Measurements from ENCODE around the gene ARHGAP15. TPM values are rescaled to one million over a fixed set of nuclear protein-coding genes. Genes with fewer than 3 reads are reported as not detected.
A peak's percentile ranks its signal among the peaks of the same experiment; 100 is the strongest.

ARHGAP15 gene
- total RNA-seq, 2 donors from 2014 or later: 0.86 TPM; not detected in 1

GRCh38 chr2:143505542-143505941 is 376.3 kb downstream of the ARHGAP15 start:
- H3K27me3 Mint-ChIP-seq (ENCODE audit: insufficient read depth): no peaks in the 10 kb centered on the region
- H3K27ac Mint-ChIP-seq: no peak overlapping the region
- no peaks in the 10 kb centered on the region for H3K9me3 Mint-ChIP-seq
- Histone ChIP-seq H3K27me3 (ENCODE audit: control insufficient read depth, insufficient read depth, low read length, poor library complexity, severe bottlenecking) (no peaks in the 10 kb centered on the region), H3K4me1 (ENCODE audit: control insufficient read depth, insufficient read depth, low read length) (no peaks in the 10 kb centered on the region), H3K36me3 (ENCODE audit: control insufficient read depth, insufficient read depth, low read length) (no peaks in the 10 kb centered on the region), H3K27ac (ENCODE audit: low read depth, low read length) (no peak overlapping the region), H3K4me3 (ENCODE audit: low read length) (no peak overlapping the region), H3K9me3 (ENCODE audit: control insufficient read depth, low read length) (no peaks in the 10 kb centered on the region), H3K9ac (ENCODE audit: extremely low read depth, low read length, poor library complexity, severe bottlenecking) (no peak overlapping the region)
- H3K4me1 Mint-ChIP-seq: no peaks in the 10 kb centered on the region
- TF ChIP-seq CTCF (conservative IDR thresholded peaks at IDR 0.05): no peak
- H3K4me3 Mint-ChIP-seq: no peak overlapping the region
- DNase-seq: no peak
- 96 to 100% methylated on average over 1 of the region's 1 CpG for WGBS, 2 experiments (ENCODE audit: insufficient coverage in 1 of 2, insufficient read length in 1 of 2)
- H3K36me3 Mint-ChIP-seq (ENCODE audit: low read depth): no peaks in the 10 kb centered on the region

GRCh38 chr2:143513081-143513480 is 383.9 kb downstream of the ARHGAP15 start:
- Mint-ChIP-seq H3K27me3 (ENCODE audit: insufficient read depth) (no peaks in the 10 kb centered on the region), H3K36me3 (ENCODE audit: low read depth) (no peaks in the 10 kb centered on the region), H3K27ac (no peak overlapping the region), H3K4me3 (no peak overlapping the region), H3K4me1 (no peaks in the 10 kb centered on the region), H3K9me3 (no peaks in the 10 kb centered on the region)
- H3K4me3 ChIP-seq (ENCODE audit: low read length): no peak overlapping the region
- DNase-seq: peak; percentile 74
- no peaks in the 10 kb centered on the region for H3K27me3 ChIP-seq (ENCODE audit: control insufficient read depth, insufficient read depth, low read length, poor library complexity, severe bottlenecking)
- peak; percentile 85 for TF ChIP-seq CTCF (conservative IDR thresholded peaks at IDR 0.05)
- no peaks in the 10 kb centered on the region for H3K36me3 ChIP-seq (ENCODE audit: control insufficient read depth, insufficient read depth, low read length)
- no peak overlapping the region for H3K27ac ChIP-seq (ENCODE audit: low read depth, low read length)
- no peak overlapping the region for H3K9ac ChIP-seq (ENCODE audit: extremely low read depth, low read length, poor library complexity, severe bottlenecking)
- no peaks in the 10 kb centered on the region for H3K9me3 ChIP-seq (ENCODE audit: control insufficient read depth, low read length)
- 17 to 25% methylated on average over 2 of the region's 2 CpGs for WGBS, 2 experiments (ENCODE audit: insufficient coverage in 1 of 2, insufficient read length in 1 of 2)
- H3K4me1 ChIP-seq (ENCODE audit: control insufficient read depth, insufficient read depth, low read length): no peaks in the 10 kb centered on the region

- no peak overlapping the region for H3K4me3 ChIP-seq (ENCODE audit: low read length)
- no peaks in the 10 kb centered on the region for H3K27me3 ChIP-seq (ENCODE audit: control insufficient read depth, insufficient read depth, low read length, poor library complexity, severe bottlenecking)
- WGBS, 2 experiments (ENCODE audit: insufficient coverage in 1 of 2, insufficient read length in 1 of 2): 44 to 64% methylated on average over 1 of the region's 1 CpG
- H3K36me3 Mint-ChIP-seq (ENCODE audit: low read depth): no peaks in the 10 kb centered on the region
- H3K9me3 Mint-ChIP-seq: no peaks in the 10 kb centered on the region
- H3K9me3 ChIP-seq (ENCODE audit: control insufficient read depth, low read length): no peaks in the 10 kb centered on the region
- no peaks in the 10 kb centered on the region for H3K4me1 Mint-ChIP-seq
- no peaks in the 10 kb centered on the region for H3K36me3 ChIP-seq (ENCODE audit: control insufficient read depth, insufficient read depth, low read length)
- no peak overlapping the region for H3K9ac ChIP-seq (ENCODE audit: extremely low read depth, low read length, poor library complexity, severe bottlenecking)
- DNase-seq: no peak
- H3K4me1 ChIP-seq (ENCODE audit: control insufficient read depth, insufficient read depth, low read length): peaks cover 2% of the 10 kb centered on the region
- no peak overlapping the region for H3K4me3 Mint-ChIP-seq
- H3K27me3 Mint-ChIP-seq (ENCODE audit: insufficient read depth): no peaks in the 10 kb centered on the region
- H3K27ac ChIP-seq (ENCODE audit: low read depth, low read length): no peak overlapping the region
- H3K27ac Mint-ChIP-seq: no peak overlapping the region
- TF ChIP-seq CTCF (conservative IDR thresholded peaks at IDR 0.05): no peak
These were observed 385.2 kb downstream of the ARHGAP15 start for GRCh38 chr2:143514413-143514812.
